ENCODE results near the gene PCDHB1. TPM values are rescaled to one million over a fixed set of nuclear protein-coding genes. Genes with fewer than 3 reads are reported as not detected.

The PCDHB1 gene
- polyA plus RNA-seq, 2 of the 4 experiments (the other 2 are of a cell fraction): not detected

DNA sequence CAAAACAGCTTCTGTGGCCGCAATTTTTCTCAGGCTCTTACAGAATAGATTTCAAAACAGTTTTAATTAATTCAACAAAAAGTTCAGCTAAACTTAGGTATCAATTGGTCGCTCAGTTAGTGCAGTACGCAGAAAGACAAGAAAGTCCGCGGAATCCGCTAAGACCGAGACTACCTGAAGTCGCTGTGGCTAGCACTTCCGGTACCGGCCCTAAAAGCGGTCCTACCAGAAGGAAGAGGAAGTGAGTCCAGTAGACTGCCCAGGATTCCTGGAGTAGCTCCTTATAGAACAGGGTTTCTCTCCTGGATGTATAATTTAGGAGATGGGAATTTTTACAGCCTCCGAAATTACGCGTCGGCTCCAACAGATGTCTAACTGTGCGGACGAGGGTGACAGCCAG lies 26.7 kb downstream of the PCDHB1 start:
- H3K9me3 ChIP-seq: no peaks in the 10 kb centered on the region
- no peaks in the 10 kb centered on the region for H3K4me1 ChIP-seq
- ChIA-PET POLR2A (no interaction called here), CTCF (interaction anchor here (0.8 to 1.8 kb wide), 5 partner anchors 8 to 287 kb away, joined by 3 to 4 read pairs (median 3); partner anchors contain the start of genes PCDHB11 and PCDHB2)
- no peak overlapping the region for H3K27ac ChIP-seq
- DNase-seq (ENCODE audit: low read depth in 1 of 2, low spot score in 1 of 2) (no peak), FAIRE-seq (no peak), ATAC-seq (no peak)
- H3K4me3 ChIP-seq: no peak overlapping the region
- H3K4me2 ChIP-seq: no peak overlapping the region
- WGBS (ENCODE audit: missing lambda C conversion rate): 86% methylated on average over 17 of the region's 17 CpGs
- TF ChIP-seq CHD2 (IDR thresholded peaks at IDR 0.05; ENCODE audit: low read length, partially characterized antibody): no peak
- TF ChIP-seq, protein P1, sequence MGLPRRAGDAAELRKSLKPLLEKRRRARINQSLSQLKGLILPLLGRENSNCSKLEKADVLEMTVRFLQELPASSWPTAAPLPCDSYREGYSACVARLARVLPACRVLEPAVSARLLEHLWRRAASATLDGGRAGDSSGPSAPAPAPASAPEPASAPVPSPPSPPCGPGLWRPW (IDR thresholded peaks at IDR 0.05): no peak
- TF ChIP-seq HEYL (CRISPR knock-in tag; IDR thresholded peaks at IDR 0.05): no peak
- TF ChIP-seq SREBF2 (IDR thresholded peaks at IDR 0.05): no peak
- TF ChIP-seq CHD4 (IDR thresholded peaks at IDR 0.05; ENCODE audit: borderline replicate concordance): no peak
- TF ChIP-seq ESRRA (IDR thresholded peaks at IDR 0.05; ENCODE audit: borderline replicate concordance, low read length): no peak
- TF ChIP-seq, protein P2, sequence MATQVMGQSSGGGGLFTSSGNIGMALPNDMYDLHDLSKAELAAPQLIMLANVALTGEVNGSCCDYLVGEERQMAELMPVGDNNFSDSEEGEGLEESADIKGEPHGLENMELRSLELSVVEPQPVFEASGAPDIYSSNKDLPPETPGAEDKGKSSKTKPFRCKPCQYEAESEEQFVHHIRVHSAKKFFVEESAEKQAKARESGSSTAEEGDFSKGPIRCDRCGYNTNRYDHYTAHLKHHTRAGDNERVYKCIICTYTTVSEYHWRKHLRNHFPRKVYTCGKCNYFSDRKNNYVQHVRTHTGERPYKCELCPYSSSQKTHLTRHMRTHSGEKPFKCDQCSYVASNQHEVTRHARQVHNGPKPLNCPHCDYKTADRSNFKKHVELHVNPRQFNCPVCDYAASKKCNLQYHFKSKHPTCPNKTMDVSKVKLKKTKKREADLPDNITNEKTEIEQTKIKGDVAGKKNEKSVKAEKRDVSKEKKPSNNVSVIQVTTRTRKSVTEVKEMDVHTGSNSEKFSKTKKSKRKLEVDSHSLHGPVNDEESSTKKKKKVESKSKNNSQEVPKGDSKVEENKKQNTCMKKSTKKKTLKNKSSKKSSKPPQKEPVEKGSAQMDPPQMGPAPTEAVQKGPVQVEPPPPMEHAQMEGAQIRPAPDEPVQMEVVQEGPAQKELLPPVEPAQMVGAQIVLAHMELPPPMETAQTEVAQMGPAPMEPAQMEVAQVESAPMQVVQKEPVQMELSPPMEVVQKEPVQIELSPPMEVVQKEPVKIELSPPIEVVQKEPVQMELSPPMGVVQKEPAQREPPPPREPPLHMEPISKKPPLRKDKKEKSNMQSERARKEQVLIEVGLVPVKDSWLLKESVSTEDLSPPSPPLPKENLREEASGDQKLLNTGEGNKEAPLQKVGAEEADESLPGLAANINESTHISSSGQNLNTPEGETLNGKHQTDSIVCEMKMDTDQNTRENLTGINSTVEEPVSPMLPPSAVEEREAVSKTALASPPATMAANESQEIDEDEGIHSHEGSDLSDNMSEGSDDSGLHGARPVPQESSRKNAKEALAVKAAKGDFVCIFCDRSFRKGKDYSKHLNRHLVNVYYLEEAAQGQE (IDR thresholded peaks at IDR 0.05): no peak
- TF ChIP-seq HOXB5 (CRISPR knock-in tag; IDR thresholded peaks at IDR 0.05): no peak
- TF ChIP-seq, protein P3, sequence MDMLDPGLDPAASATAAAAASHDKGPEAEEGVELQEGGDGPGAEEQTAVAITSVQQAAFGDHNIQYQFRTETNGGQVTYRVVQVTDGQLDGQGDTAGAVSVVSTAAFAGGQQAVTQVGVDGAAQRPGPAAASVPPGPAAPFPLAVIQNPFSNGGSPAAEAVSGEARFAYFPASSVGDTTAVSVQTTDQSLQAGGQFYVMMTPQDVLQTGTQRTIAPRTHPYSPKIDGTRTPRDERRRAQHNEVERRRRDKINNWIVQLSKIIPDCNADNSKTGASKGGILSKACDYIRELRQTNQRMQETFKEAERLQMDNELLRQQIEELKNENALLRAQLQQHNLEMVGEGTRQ (IDR thresholded peaks at IDR 0.05): no peak
- no peak for TF ChIP-seq MAFK (IDR thresholded peaks at IDR 0.05; ENCODE audit: partially characterized antibody)

DNA sequence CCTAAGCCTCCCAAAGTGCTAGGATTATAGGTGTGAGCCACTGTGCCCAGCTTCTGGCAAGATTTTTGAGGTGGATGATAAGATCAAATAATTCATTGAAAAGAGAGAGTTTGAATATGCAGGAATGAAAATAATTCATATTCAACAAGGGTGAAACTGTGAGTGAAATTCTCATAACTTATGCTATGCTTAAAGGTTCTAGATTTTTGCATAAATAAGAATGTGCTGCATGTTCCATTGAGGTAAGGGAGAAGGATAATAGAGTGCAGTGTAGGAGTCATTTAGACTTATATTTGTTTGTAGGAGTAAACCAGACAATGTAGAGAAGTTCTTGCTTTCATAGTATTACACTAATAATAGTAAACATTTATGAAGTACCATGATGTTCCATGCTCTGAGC lies 31.1 kb downstream of the PCDHB1 start:
- CTCF ChIA-PET: interaction anchor here (0.6 to 1.5 kb wide), 4 partner anchors 8 to 723 kb away, joined by 3 to 4 read pairs (median 3); partner anchors contain the start of gene PCDHGA2
- no peak for TF ChIP-seq FOSB (CRISPR knock-in tag; IDR thresholded peaks at IDR 0.05)
- TF ChIP-seq, protein P3 (IDR thresholded peaks at IDR 0.05): no peak
- TF ChIP-seq, protein P4, sequence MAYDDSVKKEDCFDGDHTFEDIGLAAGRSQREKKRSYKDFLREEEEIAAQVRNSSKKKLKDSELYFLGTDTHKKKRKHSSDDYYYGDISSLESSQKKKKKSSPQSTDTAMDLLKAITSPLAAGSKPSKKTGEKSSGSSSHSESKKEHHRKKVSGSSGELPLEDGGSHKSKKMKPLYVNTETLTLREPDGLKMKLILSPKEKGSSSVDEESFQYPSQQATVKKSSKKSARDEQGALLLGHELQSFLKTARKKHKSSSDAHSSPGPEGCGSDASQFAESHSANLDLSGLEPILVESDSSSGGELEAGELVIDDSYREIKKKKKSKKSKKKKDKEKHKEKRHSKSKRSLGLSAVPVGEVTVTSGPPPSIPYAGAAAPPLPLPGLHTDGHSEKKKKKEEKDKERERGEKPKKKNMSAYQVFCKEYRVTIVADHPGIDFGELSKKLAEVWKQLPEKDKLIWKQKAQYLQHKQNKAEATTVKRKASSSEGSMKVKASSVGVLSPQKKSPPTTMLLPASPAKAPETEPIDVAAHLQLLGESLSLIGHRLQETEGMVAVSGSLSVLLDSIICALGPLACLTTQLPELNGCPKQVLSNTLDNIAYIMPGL (CRISPR knock-in tag; IDR thresholded peaks at IDR 0.05; ENCODE audit: borderline replicate concordance): no peak
- TF ChIP-seq CHD2 (IDR thresholded peaks at IDR 0.05; ENCODE audit: low read length, partially characterized antibody): no peak
- TF ChIP-seq GATA3 (IDR thresholded peaks at IDR 0.05; ENCODE audit: borderline replicate concordance): no peak
- no peak for TF ChIP-seq FOSL2 (IDR thresholded peaks at IDR 0.05)
- no peak for TF ChIP-seq FOSL2 (CRISPR knock-in tag; IDR thresholded peaks at IDR 0.05)
- TF ChIP-seq, protein P1 (IDR thresholded peaks at IDR 0.05): no peak
- no peak for TF ChIP-seq ZFP36 (IDR thresholded peaks at IDR 0.05; ENCODE audit: borderline replicate concordance, partially characterized antibody)
- no peak for TF ChIP-seq POLR2A (IDR thresholded peaks at IDR 0.05; ENCODE audit: low read length)
- TF ChIP-seq, protein P5, sequence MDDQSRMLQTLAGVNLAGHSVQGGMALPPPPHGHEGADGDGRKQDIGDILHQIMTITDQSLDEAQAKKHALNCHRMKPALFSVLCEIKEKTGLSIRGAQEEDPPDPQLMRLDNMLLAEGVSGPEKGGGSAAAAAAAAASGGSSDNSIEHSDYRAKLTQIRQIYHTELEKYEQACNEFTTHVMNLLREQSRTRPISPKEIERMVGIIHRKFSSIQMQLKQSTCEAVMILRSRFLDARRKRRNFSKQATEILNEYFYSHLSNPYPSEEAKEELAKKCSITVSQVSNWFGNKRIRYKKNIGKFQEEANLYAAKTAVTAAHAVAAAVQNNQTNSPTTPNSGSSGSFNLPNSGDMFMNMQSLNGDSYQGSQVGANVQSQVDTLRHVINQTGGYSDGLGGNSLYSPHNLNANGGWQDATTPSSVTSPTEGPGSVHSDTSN (IDR thresholded peaks at IDR 0.05): no peak
- TF ChIP-seq RNF2 (IDR thresholded peaks at IDR 0.05; ENCODE audit: borderline replicate concordance, low read depth): no peak
- TF ChIP-seq MAZ (IDR thresholded peaks at IDR 0.05; ENCODE audit: borderline replicate concordance, low read depth, low read length): no peak
- TF ChIP-seq SMC3 (IDR thresholded peaks at IDR 0.05): no peak
- no peak for TF ChIP-seq SREBF2 (IDR thresholded peaks at IDR 0.05)
- TF ChIP-seq NPAS2 (CRISPR knock-in tag; IDR thresholded peaks at IDR 0.05; ENCODE audit: borderline replicate concordance): no peak
- TF ChIP-seq, protein P6, sequence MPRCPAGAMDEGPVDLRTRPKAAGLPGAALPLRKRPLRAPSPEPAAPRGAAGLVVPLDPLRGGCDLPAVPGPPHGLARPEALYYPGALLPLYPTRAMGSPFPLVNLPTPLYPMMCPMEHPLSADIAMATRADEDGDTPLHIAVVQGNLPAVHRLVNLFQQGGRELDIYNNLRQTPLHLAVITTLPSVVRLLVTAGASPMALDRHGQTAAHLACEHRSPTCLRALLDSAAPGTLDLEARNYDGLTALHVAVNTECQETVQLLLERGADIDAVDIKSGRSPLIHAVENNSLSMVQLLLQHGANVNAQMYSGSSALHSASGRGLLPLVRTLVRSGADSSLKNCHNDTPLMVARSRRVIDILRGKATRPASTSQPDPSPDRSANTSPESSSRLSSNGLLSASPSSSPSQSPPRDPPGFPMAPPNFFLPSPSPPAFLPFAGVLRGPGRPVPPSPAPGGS (IDR thresholded peaks at IDR 0.05): no peak
- TF ChIP-seq RFX5 (IDR thresholded peaks at IDR 0.05): no peak
- TF ChIP-seq, protein P7, sequence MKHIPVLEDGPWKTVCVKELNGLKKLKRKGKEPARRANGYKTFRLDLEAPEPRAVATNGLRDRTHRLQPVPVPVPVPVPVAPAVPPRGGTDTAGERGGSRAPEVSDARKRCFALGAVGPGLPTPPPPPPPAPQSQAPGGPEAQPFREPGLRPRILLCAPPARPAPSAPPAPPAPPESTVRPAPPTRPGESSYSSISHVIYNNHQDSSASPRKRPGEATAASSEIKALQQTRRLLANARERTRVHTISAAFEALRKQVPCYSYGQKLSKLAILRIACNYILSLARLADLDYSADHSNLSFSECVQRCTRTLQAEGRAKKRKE (CRISPR knock-in tag; IDR thresholded peaks at IDR 0.05; ENCODE audit: low read depth): no peak
- no peak for TF ChIP-seq KDM5A (IDR thresholded peaks at IDR 0.05)
- no peak for TF ChIP-seq EP300 (IDR thresholded peaks at IDR 0.05)
- Histone ChIP-seq H3K4me1 (no peaks in the 10 kb centered on the region), H3K9me3 (peaks cover 15% of the 10 kb centered on the region), H3K27ac (no peak overlapping the region), H3K4me3 (no peak overlapping the region), H3K4me2 (no peak overlapping the region)
- FAIRE-seq (no peak), ATAC-seq (no peak), DNase-seq (ENCODE audit: low read depth in 1 of 2, low spot score in 1 of 2) (no peak)
- POLR2A ChIA-PET: no interaction called here

Data from A549 (cell line).